LNCaP clone FGC (cell line): Measurements from ENCODE around the gene OBP2B.
"Not testable (repeated sequence)": the region's sequence is repeated elsewhere in the genome, so short reads cannot be mapped to it uniquely, and the experiment has no call there.

Experiments used
- DNase-seq: peaks from one replicate; pipeline ENCODE4 v3.0.0-alpha.2; 2011; ENCODE audit warnings: low read depth
- H3K4me3 ChIP-seq: 2 replicates; pipeline ENCODE4 v1.5.1; 2011; ENCODE audit warnings: mild to moderate bottlenecking, low read depth, low read length, control low read depth
- TF ChIP-seq, protein P1 (sequence below): IDR thresholded peaks from 2 replicates; pipeline ENCODE4 v1.5.1; 2012; ENCODE audit warnings: mild to moderate bottlenecking; ENCODE audit not compliant: control insufficient read depth, insufficient read depth; ENCODE audit errors: extremely low read depth

The OBP2B gene

DNA sequence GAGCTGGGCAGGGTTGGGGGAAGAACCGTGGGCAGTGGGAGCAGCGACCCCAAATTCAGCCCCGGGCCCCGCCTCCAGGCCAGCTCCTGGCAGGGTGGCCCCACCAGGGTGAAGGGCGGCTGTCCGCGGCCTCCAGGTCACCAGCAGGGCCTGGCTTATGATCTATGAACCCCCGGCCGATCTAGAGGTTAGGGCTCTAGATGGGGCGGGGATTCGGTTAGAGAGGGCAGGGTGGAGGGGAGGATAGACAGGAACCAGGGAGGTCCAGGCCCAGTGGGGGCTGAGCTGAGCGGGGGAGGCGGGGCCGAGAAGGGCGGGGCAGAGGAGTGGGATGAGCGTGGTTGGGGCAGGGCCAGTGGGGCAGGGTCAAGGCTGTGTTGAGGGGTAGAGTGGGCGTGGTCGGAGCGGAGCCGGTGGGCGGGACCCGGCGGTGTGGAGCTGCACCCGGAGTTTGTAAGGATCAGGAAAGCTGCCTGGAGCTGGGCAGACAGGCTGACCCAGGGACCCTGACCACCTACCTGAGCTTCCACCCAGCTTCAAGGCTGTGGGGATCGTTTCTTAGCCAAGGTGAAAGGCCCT is 29.3 kb upstream of the OBP2B start:
- no peak for DNase-seq
- TF ChIP-seq, protein P1, sequence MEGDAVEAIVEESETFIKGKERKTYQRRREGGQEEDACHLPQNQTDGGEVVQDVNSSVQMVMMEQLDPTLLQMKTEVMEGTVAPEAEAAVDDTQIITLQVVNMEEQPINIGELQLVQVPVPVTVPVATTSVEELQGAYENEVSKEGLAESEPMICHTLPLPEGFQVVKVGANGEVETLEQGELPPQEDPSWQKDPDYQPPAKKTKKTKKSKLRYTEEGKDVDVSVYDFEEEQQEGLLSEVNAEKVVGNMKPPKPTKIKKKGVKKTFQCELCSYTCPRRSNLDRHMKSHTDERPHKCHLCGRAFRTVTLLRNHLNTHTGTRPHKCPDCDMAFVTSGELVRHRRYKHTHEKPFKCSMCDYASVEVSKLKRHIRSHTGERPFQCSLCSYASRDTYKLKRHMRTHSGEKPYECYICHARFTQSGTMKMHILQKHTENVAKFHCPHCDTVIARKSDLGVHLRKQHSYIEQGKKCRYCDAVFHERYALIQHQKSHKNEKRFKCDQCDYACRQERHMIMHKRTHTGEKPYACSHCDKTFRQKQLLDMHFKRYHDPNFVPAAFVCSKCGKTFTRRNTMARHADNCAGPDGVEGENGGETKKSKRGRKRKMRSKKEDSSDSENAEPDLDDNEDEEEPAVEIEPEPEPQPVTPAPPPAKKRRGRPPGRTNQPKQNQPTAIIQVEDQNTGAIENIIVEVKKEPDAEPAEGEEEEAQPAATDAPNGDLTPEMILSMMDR, result no peak
- H3K4me3 ChIP-seq, result no peak overlapping the region

DNA sequence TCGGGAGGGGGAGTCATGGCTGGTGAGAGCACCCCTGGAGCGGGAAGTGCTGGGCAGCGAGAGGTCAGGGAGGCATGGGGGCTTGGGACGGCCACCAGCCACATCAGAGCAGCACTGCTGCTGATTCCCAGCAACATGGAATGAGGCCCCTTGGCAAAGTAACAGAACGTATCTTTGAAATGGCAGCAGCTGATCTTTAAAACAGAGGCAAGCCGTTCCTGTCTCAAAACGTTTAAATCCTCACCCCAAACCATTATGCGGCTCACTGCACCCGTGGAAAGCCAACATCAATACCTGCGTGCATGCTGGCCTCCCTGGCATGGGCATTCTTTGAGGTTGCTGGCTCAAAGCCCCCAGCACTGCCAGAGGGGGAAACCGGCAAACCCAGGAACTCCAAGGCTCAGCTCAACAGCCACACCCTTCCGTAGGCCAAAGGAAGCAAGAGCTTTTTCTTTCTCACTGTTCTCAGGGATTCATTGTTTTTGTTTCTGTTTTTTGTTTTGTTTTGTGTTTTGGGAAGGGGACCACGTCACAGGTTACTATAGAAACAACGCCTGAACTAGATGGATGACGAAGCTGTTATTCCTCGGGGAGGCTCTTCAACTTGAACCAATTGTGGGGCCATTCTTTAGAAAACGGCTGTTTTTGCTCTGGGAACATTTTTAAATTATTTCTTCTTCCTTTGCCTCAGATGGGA is 28.1 kb upstream of the OBP2B start:
- no peak overlapping the region for H3K4me3 ChIP-seq
- TF ChIP-seq, protein P1, result no peak
- DNase-seq, result no peak

DNA sequence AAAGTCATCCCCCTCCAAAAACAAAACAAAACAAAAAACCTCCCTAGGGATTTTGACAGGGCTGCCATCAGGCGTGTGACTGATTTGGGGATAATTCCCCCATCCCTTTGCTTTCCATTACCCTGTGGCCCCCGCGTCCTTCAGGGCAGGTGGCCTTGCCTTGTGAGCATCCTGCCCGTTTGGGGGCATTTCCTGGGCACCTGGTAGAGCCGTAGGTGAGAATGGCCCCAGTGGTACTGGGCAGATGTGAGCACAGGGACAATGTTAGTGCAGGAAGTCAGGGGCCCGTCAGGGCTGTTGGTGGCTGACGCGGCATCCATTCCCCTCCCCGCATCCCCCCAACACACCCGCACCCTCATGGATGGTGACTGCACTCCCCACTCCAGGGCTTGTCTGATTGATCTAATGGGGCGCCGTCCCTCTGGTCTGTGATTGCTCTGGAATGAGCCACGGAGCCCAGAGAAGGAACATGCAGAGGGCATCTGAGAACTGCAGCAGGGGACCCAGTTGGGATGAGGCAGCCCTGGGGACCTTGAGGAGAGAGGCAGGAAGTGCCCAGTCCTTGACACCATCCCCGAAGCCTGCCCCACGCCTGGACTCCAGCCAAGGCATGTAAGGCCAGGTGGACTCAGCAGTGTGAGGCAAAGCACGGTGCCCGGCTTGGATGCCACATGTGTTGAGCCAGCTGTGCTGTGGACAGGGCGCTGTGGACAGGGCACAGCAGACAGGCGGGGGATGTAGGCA is 27.4 kb upstream of the OBP2B start:
- not testable (repeated sequence) for DNase-seq, H3K4me3 ChIP-seq

DNA sequence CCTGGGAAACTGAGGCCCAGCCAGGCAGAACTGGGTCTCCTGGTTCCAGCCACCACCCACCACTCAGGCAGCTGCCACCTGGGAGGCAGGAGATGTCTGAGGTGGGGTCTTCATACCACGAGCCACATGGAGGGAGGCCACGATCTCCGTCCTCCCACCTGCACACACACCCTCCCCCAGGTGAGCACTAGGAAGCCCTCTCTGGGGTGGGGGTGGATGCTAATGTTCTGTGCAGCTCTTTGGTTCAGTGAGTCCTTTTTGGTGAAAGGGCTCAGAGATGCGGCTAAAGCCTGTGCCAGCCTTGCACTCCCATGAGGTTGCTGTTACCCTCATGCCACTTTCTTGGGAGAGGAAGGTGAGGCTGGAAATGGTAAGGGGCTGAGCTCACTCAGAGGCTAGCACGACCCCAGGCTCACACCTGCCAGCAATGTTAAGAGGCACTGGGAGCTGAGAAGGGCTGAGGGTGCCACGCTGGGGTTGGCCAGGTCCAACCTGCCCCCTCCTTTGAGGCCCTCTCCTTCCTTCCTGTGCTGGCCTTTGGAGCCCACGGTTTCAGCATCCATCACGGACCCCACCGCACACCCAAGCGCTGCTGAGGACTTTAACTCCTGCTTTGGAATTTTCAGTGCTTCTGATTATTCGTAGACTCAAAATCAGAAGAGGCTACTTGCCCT is 26.6 kb upstream of the OBP2B start:
- no peak for DNase-seq
- H3K4me3 ChIP-seq, result no peak overlapping the region
- TF ChIP-seq, protein P1, result no peak

DNA sequence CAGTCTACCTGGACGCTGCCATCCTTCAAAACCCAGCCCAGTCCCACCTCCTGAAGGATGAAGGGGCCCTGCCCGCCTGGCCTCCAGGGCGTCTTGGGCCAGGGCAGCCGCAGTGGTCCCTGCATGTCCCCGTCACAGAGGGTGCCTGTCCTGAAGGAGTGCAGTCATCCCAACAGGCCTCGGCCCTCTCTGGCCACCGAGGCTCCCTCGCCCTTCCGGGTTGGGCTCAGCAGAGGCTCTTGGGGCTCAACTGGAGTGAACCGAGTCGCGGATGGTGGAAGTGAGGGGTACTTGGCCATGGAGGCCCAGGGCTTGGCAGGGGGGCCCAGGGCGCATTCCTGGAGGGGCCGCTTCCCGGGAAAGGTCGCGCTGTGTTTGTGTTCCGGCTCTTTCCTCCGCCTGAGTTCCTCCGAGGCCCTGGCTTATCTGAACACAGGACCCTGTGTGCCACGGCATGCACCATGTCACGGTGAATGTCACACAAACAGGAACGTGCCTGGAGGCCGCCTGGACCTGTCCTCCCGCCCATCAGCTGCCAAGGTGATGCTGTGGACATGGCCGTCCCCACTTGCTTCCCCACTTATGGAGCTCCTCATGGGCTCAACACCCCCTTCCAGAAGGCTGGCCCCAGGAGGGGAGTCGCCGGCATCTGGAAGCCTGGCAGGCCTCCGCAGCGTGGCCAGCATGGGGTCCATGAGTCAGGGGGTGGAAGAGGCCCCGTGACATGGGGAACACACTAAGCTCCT is 25.7 kb upstream of the OBP2B start:
- no peak for DNase-seq
- TF ChIP-seq, protein P1, result no peak
- no peak overlapping the region for H3K4me3 ChIP-seq

DNA sequence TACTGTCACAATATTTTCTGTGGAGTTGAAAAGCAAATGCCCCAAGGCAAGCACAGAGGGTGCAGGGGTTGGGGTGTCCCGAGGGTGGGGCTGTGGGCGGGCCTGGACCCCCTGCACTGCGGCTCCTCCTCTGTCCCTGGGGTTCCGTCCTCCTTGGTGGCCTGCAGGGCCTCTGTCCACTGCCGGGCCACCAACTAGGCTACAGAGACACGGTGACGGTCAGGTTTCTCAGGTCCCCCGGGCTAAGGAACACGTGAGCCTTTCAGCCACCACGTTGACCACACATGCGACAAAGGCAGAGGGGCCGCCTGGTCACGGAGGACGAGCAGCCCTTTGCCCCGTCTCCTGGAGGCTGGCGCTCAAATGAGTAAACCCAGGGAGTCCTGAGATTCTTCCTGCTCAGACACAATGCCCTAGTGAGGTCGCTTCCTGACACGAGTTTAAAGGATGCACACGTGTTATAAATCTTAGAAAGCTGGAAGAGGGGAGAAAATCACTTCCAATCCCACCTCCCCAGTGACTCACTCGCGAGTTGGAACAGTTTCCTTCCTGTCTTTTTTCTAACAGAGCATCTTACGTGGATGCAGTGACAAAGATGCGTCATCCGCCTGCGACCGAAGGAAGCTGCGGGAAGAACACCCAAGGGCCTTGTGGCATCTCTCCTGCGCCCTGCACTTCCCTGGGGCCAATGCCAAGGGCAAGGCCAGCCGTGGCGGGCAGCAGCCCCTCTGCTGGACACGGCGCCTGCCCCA is 24.8 kb upstream of the OBP2B start:
- TF ChIP-seq, protein P1, result no peak
- no peak for DNase-seq
- H3K4me3 ChIP-seq, result no peak overlapping the region

DNA sequence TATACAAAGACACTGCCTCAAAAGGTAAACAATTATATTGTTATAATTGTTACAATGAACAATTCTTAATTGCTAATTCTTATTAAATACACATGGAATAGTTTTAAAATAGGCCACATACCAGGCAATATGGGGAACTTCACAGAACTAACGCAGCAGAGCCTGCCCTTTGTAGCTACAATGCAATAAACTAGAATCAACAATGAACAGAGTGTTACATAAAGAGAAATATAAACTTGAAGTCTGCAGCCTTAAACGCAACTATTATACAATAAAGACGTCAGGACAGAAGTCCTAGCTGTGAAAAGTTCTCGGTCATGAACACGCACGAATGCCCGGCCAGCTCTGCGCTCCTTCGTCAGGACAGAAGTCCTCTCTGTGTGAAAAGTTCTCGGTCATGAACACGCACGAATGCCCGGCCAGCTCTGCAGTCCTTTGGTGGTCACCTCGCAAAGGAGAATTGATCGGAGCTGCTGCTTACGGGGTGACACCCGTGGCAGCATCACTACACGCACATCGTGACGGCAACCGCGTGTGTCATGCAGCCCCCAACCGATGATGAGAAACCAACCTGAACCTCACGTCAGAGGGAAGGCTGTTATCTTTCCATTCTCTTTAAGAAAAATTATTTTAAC is 23.0 kb upstream of the OBP2B start:
- not testable (repeated sequence) for H3K4me3 ChIP-seq, DNase-seq

DNA sequence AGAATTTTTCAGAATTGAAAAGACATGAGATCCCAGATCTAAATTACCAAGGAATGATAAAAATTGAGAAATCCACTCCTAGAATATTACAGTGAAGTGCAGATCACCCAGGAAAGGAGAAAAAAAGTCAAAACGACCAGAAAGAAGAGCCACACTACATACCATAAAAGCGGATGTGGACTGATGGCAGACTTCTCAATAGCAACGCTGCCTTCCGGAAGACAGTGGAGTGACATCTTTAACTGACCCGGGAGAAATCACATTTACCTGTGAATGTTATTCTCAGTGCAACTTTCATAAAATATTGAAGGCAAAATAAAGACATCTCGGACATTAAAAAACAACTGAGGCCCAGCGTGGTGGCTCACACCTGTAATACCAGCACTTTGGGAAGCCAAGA is 21.5 kb upstream of the OBP2B start:
- not testable (repeated sequence) for H3K4me3 ChIP-seq, DNase-seq
